GM12875 (cell line): ENCODE measurements around the gene TUT4.

Experiments used
- H3K4me3 ChIP-seq: one replicate; pipeline ENCODE4 v1.5.1; 2011; ENCODE audit warnings: low read depth, low read length, control low read depth
- TF ChIP-seq, protein P1 (sequence below): IDR thresholded peaks from 2 replicates; pipeline ENCODE4 v1.5.1; 2011; ENCODE audit warnings: low read depth, mild to moderate bottlenecking, control low read depth, inconsistent platforms, low read length, moderate library complexity, borderline replicate concordance; ENCODE audit not compliant: insufficient read depth

Gene TUT4

DNA sequence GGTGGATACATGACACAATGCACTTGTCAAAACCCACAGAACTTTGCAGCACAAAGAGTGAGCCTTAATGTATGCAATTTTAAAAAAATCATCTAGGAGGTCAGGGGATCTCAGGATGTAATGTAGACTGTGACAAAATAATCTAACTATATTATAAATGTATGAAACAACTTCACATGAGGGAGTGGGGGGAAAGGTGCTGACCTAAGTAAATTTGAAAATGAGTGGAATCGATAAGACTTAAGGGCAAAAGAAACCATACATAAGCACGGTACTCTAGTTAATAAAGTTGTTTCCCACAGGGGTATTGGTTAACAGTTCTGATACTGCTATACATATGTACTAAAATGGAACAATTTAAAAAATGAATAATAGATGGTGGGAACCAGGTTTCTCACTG lies 83.8 kb downstream of the TUT4 start:
- no peak overlapping the region for H3K4me3 ChIP-seq
- TF ChIP-seq, protein P1, sequence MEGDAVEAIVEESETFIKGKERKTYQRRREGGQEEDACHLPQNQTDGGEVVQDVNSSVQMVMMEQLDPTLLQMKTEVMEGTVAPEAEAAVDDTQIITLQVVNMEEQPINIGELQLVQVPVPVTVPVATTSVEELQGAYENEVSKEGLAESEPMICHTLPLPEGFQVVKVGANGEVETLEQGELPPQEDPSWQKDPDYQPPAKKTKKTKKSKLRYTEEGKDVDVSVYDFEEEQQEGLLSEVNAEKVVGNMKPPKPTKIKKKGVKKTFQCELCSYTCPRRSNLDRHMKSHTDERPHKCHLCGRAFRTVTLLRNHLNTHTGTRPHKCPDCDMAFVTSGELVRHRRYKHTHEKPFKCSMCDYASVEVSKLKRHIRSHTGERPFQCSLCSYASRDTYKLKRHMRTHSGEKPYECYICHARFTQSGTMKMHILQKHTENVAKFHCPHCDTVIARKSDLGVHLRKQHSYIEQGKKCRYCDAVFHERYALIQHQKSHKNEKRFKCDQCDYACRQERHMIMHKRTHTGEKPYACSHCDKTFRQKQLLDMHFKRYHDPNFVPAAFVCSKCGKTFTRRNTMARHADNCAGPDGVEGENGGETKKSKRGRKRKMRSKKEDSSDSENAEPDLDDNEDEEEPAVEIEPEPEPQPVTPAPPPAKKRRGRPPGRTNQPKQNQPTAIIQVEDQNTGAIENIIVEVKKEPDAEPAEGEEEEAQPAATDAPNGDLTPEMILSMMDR: no peak

GRCh38 chr1:52463891-52464290 lies 89.0 kb downstream of the TUT4 start:
- TF ChIP-seq, protein P1: no peak
- H3K4me3 ChIP-seq: no peak overlapping the region

- H3K4me3 ChIP-seq: no peak overlapping the region
- TF ChIP-seq, protein P1: no peak
These were observed 91.1 kb downstream of the TUT4 start for GRCh38 chr1:52461821-52462220.

DNA sequence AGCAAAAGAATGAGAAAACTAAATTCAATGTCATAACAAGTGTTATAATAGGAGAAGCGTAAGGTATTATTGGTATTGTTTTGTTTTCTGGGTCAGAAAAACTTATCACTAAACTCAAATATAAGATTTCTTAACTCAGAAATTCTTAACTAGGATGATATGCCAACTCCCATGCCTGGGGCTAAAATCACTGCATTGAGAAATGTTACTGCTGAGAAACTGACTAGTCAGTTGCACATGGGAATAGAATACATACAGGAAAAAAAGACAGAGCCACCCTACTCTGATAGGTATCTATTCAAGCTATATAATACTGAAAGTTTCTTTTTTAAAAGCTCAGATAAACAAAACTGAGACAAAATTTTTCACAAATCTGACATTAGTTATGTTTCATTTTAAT lies 92.2 kb downstream of the TUT4 start:
- TF ChIP-seq, protein P1: no peak
- H3K4me3 ChIP-seq: no peak overlapping the region

DNA sequence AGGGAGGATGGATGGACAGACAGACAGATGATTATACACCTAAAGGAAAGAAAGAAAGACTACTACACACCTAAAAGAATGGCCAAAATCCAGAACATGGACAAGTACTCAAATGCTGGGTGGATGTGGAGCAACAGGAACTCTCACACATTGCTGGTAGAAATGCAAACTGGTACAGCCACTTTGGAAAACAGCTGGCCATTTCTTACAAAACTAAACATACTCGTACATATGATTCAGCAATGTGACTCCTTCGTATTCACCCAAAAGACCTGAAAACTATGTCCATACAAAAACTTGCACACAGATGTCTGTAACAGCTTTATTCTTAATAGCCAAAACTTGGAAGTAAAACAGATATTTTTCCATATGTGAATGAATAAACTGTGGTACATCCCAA lies 97.2 kb downstream of the TUT4 start:
- TF ChIP-seq, protein P1: no peak
- H3K4me3 ChIP-seq: no peak overlapping the region

DNA sequence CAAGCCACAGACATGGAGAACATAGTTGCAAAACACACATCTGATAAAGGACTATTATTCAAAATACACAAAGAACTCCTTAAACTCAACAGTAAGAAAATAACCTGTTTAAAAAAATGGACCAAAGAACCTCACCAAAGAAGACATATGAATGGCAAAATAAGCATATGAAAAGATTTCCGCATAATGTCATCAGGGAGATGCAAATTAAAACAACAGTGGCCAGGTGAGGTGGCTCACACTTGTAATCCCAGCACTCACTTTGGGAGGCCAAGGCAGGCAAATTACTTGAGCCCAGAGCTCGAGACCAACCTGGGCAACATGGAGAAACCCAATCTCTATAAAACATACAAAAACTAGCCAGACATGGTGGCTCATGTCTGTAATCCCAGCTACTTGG lies 98.1 kb downstream of the TUT4 start:
- TF ChIP-seq, protein P1: no peak

GRCh38 chr1:52454127-52454526 lies 98.8 kb downstream of the TUT4 start:
- no peak overlapping the region for H3K4me3 ChIP-seq
- TF ChIP-seq, protein P1: no peak

More for the DNA sequence above, 98.1 kb downstream of the TUT4 start:
- H3K4me3 ChIP-seq: no peak overlapping the region
